Immature natural killer cell (primary cell): ENCODE results near the gene SRRM4. TPM values are rescaled to one million over a fixed set of nuclear protein-coding genes. Genes with fewer than 3 reads are reported as not detected.
"Not testable (repeated sequence)": the region's sequence is repeated elsewhere in the genome, so short reads cannot be mapped to it uniquely, and the experiment has no call there.

Source experiments
- DNase-seq, 3 donors: peaks; one replicate each; pipeline ENCODE4 v3.0.0; 2022; ENCODE audit warnings: mixed read lengths in 1 of 3
- H3K27ac Mint-ChIP-seq, 6 donors: one replicate each; pipeline ENCODE4 v1.8.0; 2020; ENCODE audit warnings: mixed read lengths in 6 of 6, mild to moderate bottlenecking in 5 of 6, inconsistent platforms in 4 of 6, moderate library complexity in 3 of 6
- H3K27me3 Mint-ChIP-seq, 3 donors: one replicate each; pipeline ENCODE4 v1.8.0; 2020 to 2021; ENCODE audit warnings: low read depth in 3 of 3, mild to moderate bottlenecking in 3 of 3, mixed read lengths in 3 of 3, moderate library complexity in 3 of 3, inconsistent platforms in 1 of 3
- H3K36me3 Mint-ChIP-seq, 3 donors: one replicate each; pipeline ENCODE4 v1.8.0; 2020; ENCODE audit warnings: mixed read lengths in 3 of 3, inconsistent platforms in 2 of 3, mild to moderate bottlenecking in 2 of 3
- H3K4me1 Mint-ChIP-seq, 2 donors: one replicate each; pipeline ENCODE4 v1.8.0; 2020; ENCODE audit warnings: inconsistent platforms in 2 of 2, mild to moderate bottlenecking in 2 of 2, mixed read lengths in 2 of 2, moderate library complexity in 1 of 2
- H3K4me3 Mint-ChIP-seq, 5 donors: one replicate each; pipeline ENCODE4 v1.8.0; 2020; ENCODE audit warnings: mild to moderate bottlenecking in 5 of 5, mixed read lengths in 5 of 5, inconsistent platforms in 3 of 5, moderate library complexity in 3 of 5
- H3K9me3 Mint-ChIP-seq, 6 donors: one replicate each; pipeline ENCODE4 v1.8.0; 2020; ENCODE audit warnings: mild to moderate bottlenecking in 6 of 6, mixed read lengths in 6 of 6, inconsistent platforms in 4 of 6, moderate library complexity in 3 of 6
- polyA plus RNA-seq, 3 donors: library from polyadenylated mRNA; unstranded; fragments of 300-500 nt; fragmentation: Illumina TruSeq; gene quantifications; one replicate each; pipeline ENCODE4 v1.2.3, GENCODE V29; 2021

Gene SRRM4
- polyA plus RNA-seq, 3 donors from 2014 or later: not detected

DNA sequence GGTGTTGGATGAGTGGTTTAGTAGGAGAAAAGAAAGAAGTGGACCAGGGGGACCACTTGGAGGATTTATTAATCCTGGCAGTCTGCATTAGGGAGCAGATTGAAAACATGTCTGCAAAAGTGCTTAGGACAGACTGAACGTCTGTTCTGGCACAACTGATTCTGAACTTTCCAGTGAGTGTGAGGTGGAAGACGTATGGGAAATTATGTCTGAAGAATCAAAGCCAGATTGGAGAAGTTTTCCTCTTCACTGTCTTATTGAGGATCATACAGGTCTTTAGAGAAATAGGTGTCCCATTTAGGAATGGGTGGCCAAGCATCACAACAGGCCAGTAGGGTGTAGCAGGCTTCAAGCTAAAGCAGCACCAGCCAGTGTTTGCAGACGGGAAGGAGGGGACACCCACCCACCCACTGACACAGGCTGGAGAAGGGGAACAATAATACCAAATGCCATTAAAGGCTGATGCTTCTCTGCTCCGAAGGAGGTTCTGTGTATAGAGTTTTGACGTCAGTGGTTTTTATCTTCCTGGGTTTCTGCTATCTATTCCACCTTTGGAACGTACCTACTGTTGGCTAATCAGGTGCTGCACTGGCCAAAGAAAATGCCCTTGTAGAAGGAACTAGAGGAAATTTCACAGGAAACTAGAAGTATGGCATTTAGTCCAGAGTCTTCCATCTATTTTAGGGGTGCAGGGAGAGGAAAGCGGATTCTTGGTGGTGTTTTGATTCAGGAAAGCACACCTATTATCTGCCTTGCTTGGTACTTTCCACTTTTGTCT, 1.8 kb downstream of the SRRM4 start:
- Mint-ChIP-seq H3K4me3 (no peak overlapping the region), H3K4me1 (no peaks in the 10 kb centered on the region), H3K27ac (no peak overlapping the region), H3K9me3 (peaks cover 0 to 9% (median 0%) of the 10 kb centered on the region in 6 donors), H3K36me3 (no peaks in the 10 kb centered on the region), H3K27me3 (peaks cover 10 to 29% (median 17%) of the 10 kb centered on the region in 3 donors)
- no peak for DNase-seq

DNA sequence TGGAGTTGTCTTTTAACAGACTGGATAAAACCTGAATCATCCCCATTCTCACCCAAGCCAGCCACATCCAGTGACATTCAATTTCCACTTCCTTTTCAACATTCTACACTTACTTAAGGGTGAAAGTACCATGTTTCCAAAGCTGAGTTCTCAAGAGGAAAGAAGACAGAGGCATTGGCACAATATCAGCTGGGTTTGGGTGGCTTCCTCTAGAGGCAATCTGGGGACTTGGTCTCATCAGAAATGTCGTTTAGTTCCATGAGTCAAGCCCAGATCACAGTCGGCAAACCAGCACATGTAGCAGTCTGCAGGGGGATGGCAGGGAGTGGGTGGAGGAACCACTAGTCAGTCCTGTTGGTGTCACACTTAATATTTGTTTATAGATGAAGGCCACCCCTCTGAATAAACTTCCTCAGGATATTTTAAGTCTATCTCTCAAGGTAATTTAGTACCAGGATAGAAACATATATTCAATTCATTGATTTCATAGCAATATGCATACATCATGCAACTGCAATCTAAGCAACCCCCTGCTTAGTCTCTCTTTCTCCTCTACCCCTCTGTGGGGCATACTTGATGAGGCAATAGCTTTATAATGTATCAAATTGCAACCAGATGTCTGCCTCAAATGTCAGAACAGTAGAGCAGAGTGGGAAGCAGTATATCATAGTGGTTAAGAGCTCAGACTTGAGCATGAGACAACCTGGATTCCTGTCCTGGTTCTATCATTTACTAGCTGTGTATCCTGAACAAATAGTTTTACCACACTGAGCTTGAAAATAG, 3.0 kb downstream of the SRRM4 start:
- peaks cover 0 to 9% (median 0%) of the 10 kb centered on the region in 6 donors for H3K9me3 Mint-ChIP-seq
- no peak for DNase-seq
- H3K4me3 Mint-ChIP-seq: no peak overlapping the region
- H3K27ac Mint-ChIP-seq: no peak overlapping the region
- no peaks in the 10 kb centered on the region for H3K36me3 Mint-ChIP-seq
- H3K4me1 Mint-ChIP-seq: no peaks in the 10 kb centered on the region
- H3K27me3 Mint-ChIP-seq: peaks cover 10 to 29% (median 14%) of the 10 kb centered on the region in 3 donors

DNA sequence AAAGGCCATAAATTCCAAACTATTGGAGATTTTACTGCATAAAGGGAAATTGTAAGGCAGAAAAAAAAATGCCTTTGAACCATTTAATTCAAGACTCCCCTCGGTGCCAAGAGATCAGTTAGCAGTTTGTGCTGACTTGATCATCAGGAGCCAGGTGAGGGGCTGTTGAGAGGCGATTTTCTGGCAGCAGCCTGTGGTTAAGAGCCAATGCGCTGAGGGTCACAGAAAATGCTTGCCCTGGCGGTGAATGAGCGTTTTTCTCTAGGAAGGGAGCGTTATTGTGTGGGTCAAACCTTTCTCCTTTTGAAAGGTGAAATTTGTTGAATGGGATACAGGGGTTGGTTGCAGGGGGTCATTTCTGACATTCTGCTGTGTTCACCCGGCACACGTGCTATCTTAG, 4.7 kb downstream of the SRRM4 start:
- no peaks in the 10 kb centered on the region for H3K4me1 Mint-ChIP-seq
- H3K27ac Mint-ChIP-seq: no peak overlapping the region
- H3K9me3 Mint-ChIP-seq: peaks cover 0 to 9% (median under 1%) of the 10 kb centered on the region in 6 donors
- no peak for DNase-seq
- peaks cover 9 to 22% (median 10%) of the 10 kb centered on the region in 3 donors for H3K27me3 Mint-ChIP-seq
- H3K4me3 Mint-ChIP-seq: no peak overlapping the region
- H3K36me3 Mint-ChIP-seq: no peaks in the 10 kb centered on the region

DNA sequence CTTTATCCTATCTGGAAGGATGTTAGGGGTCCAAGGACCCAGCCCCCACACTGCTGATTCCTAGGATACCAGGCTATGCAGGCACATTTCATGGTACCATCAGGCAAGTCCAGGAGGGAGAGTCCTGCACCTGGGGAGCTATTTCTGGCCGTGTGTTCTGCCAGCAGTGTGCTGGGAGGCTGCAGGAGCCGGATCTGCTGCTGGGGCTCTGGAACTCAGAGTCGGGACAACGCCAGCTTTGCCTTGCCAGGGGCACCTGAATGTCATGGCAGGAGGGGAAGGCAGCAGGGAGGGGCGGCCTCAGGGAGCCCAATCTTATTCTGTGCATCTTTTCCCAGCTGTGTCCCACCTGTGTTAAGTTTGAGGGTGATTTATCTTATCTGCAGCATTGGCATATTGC, 17.8 kb downstream of the SRRM4 start:
- no peaks in the 10 kb centered on the region for H3K4me1 Mint-ChIP-seq
- H3K27ac Mint-ChIP-seq: no peak overlapping the region
- no peaks in the 10 kb centered on the region for H3K36me3 Mint-ChIP-seq
- H3K27me3 Mint-ChIP-seq: peaks cover 0 to 1% (median under 1%) of the 10 kb centered on the region in 3 donors
- DNase-seq: no peak
- H3K9me3 Mint-ChIP-seq: peaks cover 0 to 7% (median 0%) of the 10 kb centered on the region in 6 donors
- no peak overlapping the region for H3K4me3 Mint-ChIP-seq

DNA sequence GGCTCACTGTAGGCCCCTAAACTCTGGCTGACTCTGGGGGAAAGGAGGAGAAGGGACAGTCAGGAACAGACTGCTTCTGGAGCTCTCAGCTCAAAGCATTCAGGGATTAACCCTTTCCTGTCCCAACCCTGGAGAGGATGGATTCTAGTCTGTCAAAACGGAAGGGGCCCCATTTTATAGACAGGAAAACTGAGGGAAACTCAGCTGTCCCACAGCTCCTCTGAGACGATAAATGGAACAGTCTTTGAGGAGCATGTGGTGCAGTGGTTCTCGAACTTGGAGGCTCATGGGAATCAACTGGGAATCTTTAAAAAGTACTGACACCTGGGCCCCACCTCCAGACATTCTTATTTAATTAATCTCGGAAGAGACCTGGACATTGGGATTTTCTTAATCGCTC, 23.7 kb downstream of the SRRM4 start:
- Mint-ChIP-seq H3K36me3 (no peaks in the 10 kb centered on the region), H3K9me3 (peaks cover 0 to 14% (median under 1%) of the 10 kb centered on the region in 6 donors), H3K4me3 (no peak overlapping the region), H3K4me1 (no peaks in the 10 kb centered on the region), H3K27me3 (peaks cover 8 to 10% (median 9%) of the 10 kb centered on the region in 3 donors), H3K27ac (no peak overlapping the region)
- no peak for DNase-seq

DNA sequence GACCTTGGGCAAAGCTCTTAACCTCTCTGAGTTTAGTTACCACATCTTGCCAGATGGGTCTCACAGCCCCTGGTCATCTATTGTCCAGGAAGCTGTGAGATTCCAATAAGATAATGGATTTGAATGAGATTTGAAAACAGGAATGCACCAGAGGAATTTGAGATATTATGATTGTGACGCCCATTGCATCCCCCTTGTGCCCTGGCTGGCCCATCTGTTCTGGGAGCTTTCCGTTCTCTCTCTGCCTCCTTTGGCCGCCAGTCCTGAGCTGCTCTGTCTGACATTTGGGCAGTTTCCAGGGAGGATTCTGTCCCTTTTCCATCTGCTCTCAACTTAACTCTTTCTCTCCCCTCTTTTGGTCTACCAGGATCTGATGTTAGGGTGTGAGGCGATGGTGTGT, 24.6 kb downstream of the SRRM4 start:
- H3K9me3 Mint-ChIP-seq: peaks cover 0 to 18% (median 1%) of the 10 kb centered on the region in 6 donors
- peaks cover 8 to 10% (median 9%) of the 10 kb centered on the region in 3 donors for H3K27me3 Mint-ChIP-seq
- H3K27ac Mint-ChIP-seq: no peak overlapping the region
- H3K4me3 Mint-ChIP-seq: no peak overlapping the region
- no peak for DNase-seq
- H3K36me3 Mint-ChIP-seq: no peaks in the 10 kb centered on the region
- H3K4me1 Mint-ChIP-seq: no peaks in the 10 kb centered on the region

DNA sequence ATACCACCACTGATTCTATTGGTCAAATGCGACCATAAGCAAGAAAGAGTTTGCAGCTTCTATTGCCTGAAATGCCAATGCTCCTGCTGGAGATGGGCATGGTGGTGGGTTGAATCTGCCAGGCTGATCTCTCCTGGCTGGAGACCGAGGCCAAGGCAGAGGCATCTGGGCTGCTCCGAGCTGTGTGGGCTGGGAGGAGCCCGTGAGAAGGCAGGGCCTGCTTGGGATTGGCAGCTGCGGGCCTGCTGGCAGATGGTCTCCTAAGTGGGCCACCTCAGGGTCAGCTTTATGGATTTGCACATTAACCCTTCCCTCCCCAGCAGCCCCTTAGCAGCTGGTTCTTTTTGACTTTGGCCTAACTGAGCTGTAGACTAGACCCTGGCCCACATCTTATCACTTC, 25.4 kb downstream of the SRRM4 start:
- Mint-ChIP-seq H3K36me3 (no peaks in the 10 kb centered on the region), H3K4me1 (no peaks in the 10 kb centered on the region), H3K4me3 (no peak overlapping the region), H3K27ac (no peak overlapping the region), H3K27me3 (peaks cover 7 to 10% (median 9%) of the 10 kb centered on the region in 3 donors), H3K9me3 (peaks cover 0 to 14% (median 2%) of the 10 kb centered on the region in 6 donors)
- no peak for DNase-seq

DNA sequence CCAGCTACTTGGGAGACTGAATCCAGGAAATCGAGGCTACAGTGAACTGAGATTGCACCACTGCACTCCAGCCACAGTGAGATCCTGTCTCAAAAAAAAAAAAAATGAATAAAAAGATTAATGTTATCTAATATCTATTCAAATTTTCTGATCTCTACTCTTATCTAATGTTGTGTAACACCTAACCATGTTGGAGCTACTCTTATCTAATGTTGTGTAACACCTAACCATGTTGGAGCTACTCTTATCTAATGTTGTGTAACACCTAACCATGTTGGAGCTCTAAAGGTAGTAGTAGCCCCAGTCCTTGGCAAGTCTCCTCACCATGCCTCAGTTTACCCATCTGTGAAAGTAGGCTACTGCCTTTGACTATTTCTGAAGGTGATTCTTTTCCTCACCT, 26.9 kb downstream of the SRRM4 start:
- not testable (repeated sequence) for H3K4me3 Mint-ChIP-seq, H3K4me1 Mint-ChIP-seq, H3K36me3 Mint-ChIP-seq, H3K27ac Mint-ChIP-seq, DNase-seq
- peaks cover 2 to 17% (median 4%) of the 10 kb centered on the region in 6 donors for H3K9me3 Mint-ChIP-seq
- peaks cover 7 to 13% (median 9%) of the 10 kb centered on the region in 3 donors for H3K27me3 Mint-ChIP-seq

DNA sequence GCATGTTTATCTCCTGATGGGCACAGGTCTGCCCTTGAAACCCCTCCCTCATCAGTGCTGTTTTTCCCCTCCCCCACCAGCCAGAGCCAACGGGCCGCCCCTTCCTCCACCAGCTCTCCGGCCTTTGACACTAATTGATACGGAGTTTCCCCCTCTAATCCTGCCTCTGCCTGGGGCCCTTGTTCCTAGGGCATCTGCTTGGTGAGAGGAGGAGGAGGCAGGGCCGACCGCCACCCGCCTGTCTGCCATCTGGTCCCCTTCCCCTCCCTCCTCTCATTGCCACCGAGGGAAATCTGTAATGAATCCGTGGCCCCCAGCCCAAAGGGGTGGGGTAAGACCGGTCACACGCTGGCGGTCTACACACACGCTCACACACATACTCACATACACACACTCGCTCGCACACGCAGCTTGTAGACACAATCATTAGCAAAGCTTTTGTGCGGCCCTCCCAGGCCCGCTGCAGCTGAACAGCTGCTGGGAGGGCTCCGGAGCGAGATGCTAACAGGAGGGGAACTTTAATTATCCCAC, 27.4 kb downstream of the SRRM4 start:
- DNase-seq: no peak
- Mint-ChIP-seq H3K36me3 (no peaks in the 10 kb centered on the region), H3K4me1 (no peaks in the 10 kb centered on the region), H3K27me3 (peaks cover 7 to 13% (median 9%) of the 10 kb centered on the region in 3 donors), H3K4me3 (no peak overlapping the region), H3K9me3 (peaks cover 2 to 17% (median 4%) of the 10 kb centered on the region in 6 donors), H3K27ac (no peak overlapping the region)

DNA sequence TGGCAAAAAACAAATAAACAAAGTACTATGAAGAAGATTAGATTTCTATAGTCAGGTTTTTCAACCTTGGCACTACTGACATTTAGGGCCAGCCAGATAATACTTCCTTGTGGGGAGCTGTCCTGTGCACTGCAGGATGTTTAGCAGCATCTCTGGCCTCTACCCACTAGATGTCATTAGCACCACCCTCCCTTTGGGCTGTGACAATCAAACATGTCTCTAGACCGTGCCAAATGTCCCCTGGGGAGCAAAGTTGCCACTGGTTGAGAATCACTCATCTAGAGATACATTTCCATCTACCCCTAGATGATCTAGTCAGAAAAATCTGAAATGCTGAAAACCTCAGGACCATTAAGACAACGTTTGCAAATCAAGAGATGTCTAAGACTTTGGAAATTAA, 29.9 kb downstream of the SRRM4 start:
- H3K27me3 Mint-ChIP-seq: peaks cover under 1 to 14% (median 7%) of the 10 kb centered on the region in 3 donors
- H3K4me3 Mint-ChIP-seq: no peak overlapping the region
- no peak overlapping the region for H3K27ac Mint-ChIP-seq
- peaks cover 2 to 14% (median 4%) of the 10 kb centered on the region in 6 donors for H3K9me3 Mint-ChIP-seq
- no peaks in the 10 kb centered on the region for H3K4me1 Mint-ChIP-seq
- DNase-seq: no peak
- H3K36me3 Mint-ChIP-seq: no peaks in the 10 kb centered on the region

DNA sequence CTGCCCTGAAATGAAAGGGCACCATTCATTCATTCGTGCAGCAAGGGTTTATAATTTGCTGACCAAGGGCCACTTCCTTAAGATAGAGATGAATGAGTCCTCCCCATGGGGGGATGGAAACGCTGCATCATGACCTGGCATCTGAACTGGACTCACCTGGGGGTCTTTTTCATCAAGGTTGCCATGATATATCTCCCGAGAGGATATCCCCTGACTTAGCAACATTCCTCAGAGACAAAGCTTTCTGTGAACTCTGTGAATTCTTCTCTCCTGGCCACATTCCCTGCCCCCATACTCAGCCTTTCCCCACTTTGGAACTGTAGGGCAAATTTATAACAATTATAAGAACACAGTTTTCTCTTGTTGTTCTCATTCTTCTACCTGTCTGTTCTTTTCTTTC, 30.8 kb downstream of the SRRM4 start:
- DNase-seq: no peak
- Mint-ChIP-seq H3K9me3 (peaks cover 2 to 14% (median 4%) of the 10 kb centered on the region in 6 donors), H3K36me3 (no peaks in the 10 kb centered on the region), H3K27me3 (peaks cover under 1 to 12% (median 7%) of the 10 kb centered on the region in 3 donors), H3K27ac (no peak overlapping the region), H3K4me3 (no peak overlapping the region), H3K4me1 (no peaks in the 10 kb centered on the region)

DNA sequence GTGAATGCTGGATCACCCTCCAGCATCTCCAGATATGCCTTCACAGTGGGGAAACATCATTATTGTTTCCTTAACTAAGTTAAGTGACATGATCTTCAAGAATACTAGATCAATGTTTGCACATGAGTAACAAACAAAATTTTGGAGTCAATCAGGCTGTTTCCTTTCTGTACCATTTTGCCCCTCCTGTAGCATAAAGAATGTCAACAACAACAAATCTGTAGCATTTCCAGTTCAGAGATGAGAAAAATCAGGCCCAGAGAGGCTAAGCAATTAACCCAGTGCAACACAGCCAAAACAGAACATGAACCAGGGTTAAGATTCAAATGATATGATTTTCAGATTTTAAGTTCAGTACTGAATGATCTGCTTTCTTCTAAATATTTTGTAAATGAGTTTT, 31.7 kb downstream of the SRRM4 start:
- Mint-ChIP-seq H3K9me3 (peaks cover 2 to 11% (median 4%) of the 10 kb centered on the region in 6 donors), H3K4me3 (no peak overlapping the region), H3K36me3 (no peaks in the 10 kb centered on the region), H3K27ac (no peak overlapping the region), H3K4me1 (no peaks in the 10 kb centered on the region), H3K27me3 (peaks cover 2 to 12% (median 7%) of the 10 kb centered on the region in 3 donors)
- DNase-seq: no peak

DNA sequence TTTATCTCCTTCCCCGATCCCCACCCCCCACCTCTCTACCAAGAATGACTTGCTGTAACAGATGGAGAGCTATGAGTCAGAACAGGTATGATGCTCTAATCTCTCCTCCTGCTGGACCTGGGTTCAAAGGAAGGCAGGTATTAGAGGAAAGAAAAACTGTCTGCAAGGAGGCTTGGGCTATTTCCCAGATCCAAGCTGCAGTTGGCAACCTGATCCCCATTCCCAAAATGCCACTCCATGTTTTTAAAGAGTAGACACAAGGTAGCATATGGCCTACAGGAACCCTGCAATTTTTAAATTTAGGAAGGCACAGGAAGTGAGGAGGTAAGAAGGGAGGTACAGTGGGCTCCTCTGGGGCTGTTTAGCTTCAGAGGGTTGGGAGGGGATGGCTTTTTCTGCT, 33.0 kb downstream of the SRRM4 start:
- H3K36me3 Mint-ChIP-seq: no peaks in the 10 kb centered on the region
- H3K27me3 Mint-ChIP-seq: peaks cover 3 to 14% (median 4%) of the 10 kb centered on the region in 3 donors
- peaks cover 2 to 11% (median 3%) of the 10 kb centered on the region in 6 donors for H3K9me3 Mint-ChIP-seq
- H3K27ac Mint-ChIP-seq: no peak overlapping the region
- H3K4me3 Mint-ChIP-seq: no peak overlapping the region
- no peak for DNase-seq
- H3K4me1 Mint-ChIP-seq: no peaks in the 10 kb centered on the region

DNA sequence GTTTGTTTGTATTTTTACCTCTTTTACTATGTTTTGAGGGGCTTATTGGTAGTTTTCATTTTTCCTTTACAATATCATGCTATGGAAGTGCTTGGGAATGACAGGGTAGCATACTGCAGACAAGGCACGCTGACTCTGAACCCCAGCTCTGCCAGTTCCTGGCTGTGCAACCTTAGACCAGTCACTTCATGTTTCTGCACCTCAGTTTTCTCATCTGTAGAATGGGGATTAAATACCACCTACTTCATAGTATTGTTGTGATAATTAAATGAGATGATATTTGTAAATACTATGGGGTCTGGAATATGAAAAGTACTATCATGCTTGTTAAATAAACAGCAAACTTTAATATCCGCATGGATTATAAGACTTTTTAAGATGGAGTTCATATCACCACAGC, 35.4 kb downstream of the SRRM4 start:
- Mint-ChIP-seq H3K4me1 (no peaks in the 10 kb centered on the region), H3K36me3 (no peaks in the 10 kb centered on the region), H3K27ac (no peak overlapping the region), H3K9me3 (peaks cover 0 to 11% (median 2%) of the 10 kb centered on the region in 6 donors), H3K4me3 (no peak overlapping the region), H3K27me3 (peaks cover 4 to 14% (median 5%) of the 10 kb centered on the region in 3 donors)
- DNase-seq: no peak
